A673 (cell line): ENCODE results near the gene CROCC2. TPM values are rescaled to one million over a fixed set of nuclear protein-coding genes. Genes with fewer than 3 reads are reported as not detected.

Experiments used
- BruUV-seq: library from RNA; stranded (reverse); fragments of 400-500 nt; replicated peaks from 2 replicates; lab custom pipeline; 2021; lab: Mats Ljungman, UMichigan
- CTCF ChIA-PET: fragments of 300-600 bp; sonication (Branson Sonifier 250); formaldehyde crosslinking; loops from one replicate; lab custom pipeline; 2022; ENCODE audit warnings: antibody characterized with exemption; lab: Charles Lee
- POLR2A ChIA-PET: fragments of 300-600 bp; sonication (Branson Sonifier 250); formaldehyde crosslinking; loops from one replicate; lab custom pipeline; 2022; ENCODE audit warnings: antibody characterized with exemption; ENCODE audit not compliant: low non-redundant PET; lab: Charles Lee
- DNase-seq: peaks from one replicate; pipeline ENCODE4 v3.0.0-alpha.2; 2015; ENCODE audit warnings: low spot score
- H3K27ac ChIP-seq: fragments of 200-600 bp; sonication (generic); 2 replicates; pipeline ENCODE4 v1.5.1; 2016; ENCODE audit warnings: mixed run types, low read depth, mild to moderate bottlenecking, mixed read lengths, antibody characterized with exemption, low read length; ENCODE audit not compliant: poor library complexity, severe bottlenecking
- H3K27me3 ChIP-seq: fragments of 200-600 bp; sonication (generic); replicated peaks from 2 replicates; pipeline ENCODE4 v1.6.1; 2017; ENCODE audit warnings: mixed run types, low read depth, mild to moderate bottlenecking, mixed read lengths, antibody characterized with exemption, low read length; ENCODE audit not compliant: insufficient read depth, poor library complexity
- H3K36me3 ChIP-seq: fragments of 200-600 bp; sonication (generic); 2 replicates; pipeline ENCODE4 v1.6.1; 2016; ENCODE audit warnings: mixed run types, mild to moderate bottlenecking, mixed read lengths, antibody characterized with exemption, low read length; ENCODE audit not compliant: insufficient read depth, poor library complexity, severe bottlenecking
- H3K4me1 ChIP-seq: fragments of 200-600 bp; sonication (generic); 2 replicates; pipeline ENCODE4 v1.6.1; 2017; ENCODE audit warnings: mixed run types, mild to moderate bottlenecking, mixed read lengths, antibody characterized with exemption, low read length; ENCODE audit not compliant: insufficient read depth, poor library complexity, severe bottlenecking
- H3K4me3 ChIP-seq: fragments of 200-600 bp; sonication (generic); 2 replicates; pipeline ENCODE4 v1.5.1; 2016; ENCODE audit warnings: low read depth, mixed run types, mild to moderate bottlenecking, mixed read lengths, low read length; ENCODE audit not compliant: poor library complexity, severe bottlenecking
- H3K9me3 ChIP-seq: fragments of 200-600 bp; sonication (generic); 2 replicates; pipeline ENCODE4 v1.6.1; 2016; ENCODE audit warnings: mixed run types, low read depth, mild to moderate bottlenecking, mixed read lengths, antibody characterized with exemption, low read length; ENCODE audit not compliant: poor library complexity, severe bottlenecking
- EZH2 ChIP-seq: fragments of 200-600 bp; sonication (generic); IDR thresholded peaks from 2 replicates; pipeline ENCODE4 v1.6.1; 2017; ENCODE audit warnings: borderline replicate concordance, low read depth, mild to moderate bottlenecking, mixed read lengths, antibody characterized with exemption, low read length; ENCODE audit not compliant: poor library complexity, severe bottlenecking
- intact Hi-C: fragments of 100-400 bp; cut with micrococcal nuclease; formaldehyde crosslinking; loops from one replicate; pipeline ENCODE4 v1.10.0; 2022; ENCODE audit not compliant: unreplicated experiment
- total RNA-seq: library from RNA; stranded (reverse); gene quantifications from 2 replicates; pipeline ENCODE4 v1.2.3, GENCODE V29; 2021
- TF ChIP-seq, protein P1 (sequence below): fragments of 300-800, 200-600 bp; sonication (generic); conservative IDR thresholded peaks from 2 replicates; pipeline ENCODE4 v1.5.1; 2017; ENCODE audit warnings: low read depth, mild to moderate bottlenecking, antibody characterized with exemption, low read length, moderate library complexity, mixed read lengths

Gene CROCC2
- total RNA-seq, 1 experiment from 2014 or later, result not detected

DNA sequence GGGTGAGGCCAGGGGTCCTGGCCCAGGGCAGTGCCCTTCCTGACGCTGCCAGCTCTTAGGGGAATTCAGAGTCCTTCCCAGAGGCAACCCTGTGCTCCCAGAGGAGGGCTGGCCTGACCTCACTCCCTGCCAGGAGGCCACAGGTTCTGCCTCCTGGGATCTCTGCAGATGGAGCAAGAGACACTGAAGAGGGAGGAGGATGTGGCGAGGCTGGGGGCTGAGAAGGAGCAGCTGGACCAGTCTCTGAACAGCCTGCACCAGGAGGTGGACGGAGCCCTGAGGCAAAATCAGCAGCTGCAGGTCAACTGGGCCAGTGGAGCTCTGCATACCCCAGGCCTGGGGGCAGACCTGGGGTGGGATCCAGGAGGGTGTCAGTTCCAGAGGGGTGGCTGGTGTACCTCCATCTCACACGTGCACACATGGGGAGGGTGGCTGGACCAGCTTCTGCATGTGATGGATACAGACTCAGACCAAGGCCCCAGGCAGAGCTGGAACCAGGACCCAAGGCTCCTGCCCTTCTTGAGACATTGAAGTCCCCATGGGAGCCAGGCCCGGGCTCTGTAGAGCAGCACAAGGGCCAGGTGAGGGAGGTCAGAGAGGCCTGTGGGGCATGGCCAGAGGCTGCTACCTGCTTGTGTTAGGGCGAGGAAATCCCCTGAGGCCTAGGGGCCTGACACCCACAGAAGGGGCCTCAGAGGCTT, 82.6 kb downstream of the CROCC2 start:
- peaks cover 10% of the 10 kb centered on the region for H3K9me3 ChIP-seq
- no peak overlapping the region for H3K4me3 ChIP-seq
- peaks cover 25% of the 10 kb centered on the region for H3K4me1 ChIP-seq
- POLR2A ChIA-PET, result no interaction called here
- intact Hi-C loops, result no loop called here
- BruUV-seq, result no TSS peak
- no peaks in the 10 kb centered on the region for H3K36me3 ChIP-seq
- CTCF ChIA-PET, result interaction anchor here (0.8 kb wide), 1 partner anchor 74 kb away, joined by 3 read pairs; no protein-coding TSS in a partner anchor
- no peak for TF ChIP-seq EZH2
- TF ChIP-seq, protein P1, sequence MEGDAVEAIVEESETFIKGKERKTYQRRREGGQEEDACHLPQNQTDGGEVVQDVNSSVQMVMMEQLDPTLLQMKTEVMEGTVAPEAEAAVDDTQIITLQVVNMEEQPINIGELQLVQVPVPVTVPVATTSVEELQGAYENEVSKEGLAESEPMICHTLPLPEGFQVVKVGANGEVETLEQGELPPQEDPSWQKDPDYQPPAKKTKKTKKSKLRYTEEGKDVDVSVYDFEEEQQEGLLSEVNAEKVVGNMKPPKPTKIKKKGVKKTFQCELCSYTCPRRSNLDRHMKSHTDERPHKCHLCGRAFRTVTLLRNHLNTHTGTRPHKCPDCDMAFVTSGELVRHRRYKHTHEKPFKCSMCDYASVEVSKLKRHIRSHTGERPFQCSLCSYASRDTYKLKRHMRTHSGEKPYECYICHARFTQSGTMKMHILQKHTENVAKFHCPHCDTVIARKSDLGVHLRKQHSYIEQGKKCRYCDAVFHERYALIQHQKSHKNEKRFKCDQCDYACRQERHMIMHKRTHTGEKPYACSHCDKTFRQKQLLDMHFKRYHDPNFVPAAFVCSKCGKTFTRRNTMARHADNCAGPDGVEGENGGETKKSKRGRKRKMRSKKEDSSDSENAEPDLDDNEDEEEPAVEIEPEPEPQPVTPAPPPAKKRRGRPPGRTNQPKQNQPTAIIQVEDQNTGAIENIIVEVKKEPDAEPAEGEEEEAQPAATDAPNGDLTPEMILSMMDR, result no peak
- no peak for DNase-seq
- no peak overlapping the region for H3K27ac ChIP-seq
- no peaks in the 10 kb centered on the region for H3K27me3 ChIP-seq

DNA sequence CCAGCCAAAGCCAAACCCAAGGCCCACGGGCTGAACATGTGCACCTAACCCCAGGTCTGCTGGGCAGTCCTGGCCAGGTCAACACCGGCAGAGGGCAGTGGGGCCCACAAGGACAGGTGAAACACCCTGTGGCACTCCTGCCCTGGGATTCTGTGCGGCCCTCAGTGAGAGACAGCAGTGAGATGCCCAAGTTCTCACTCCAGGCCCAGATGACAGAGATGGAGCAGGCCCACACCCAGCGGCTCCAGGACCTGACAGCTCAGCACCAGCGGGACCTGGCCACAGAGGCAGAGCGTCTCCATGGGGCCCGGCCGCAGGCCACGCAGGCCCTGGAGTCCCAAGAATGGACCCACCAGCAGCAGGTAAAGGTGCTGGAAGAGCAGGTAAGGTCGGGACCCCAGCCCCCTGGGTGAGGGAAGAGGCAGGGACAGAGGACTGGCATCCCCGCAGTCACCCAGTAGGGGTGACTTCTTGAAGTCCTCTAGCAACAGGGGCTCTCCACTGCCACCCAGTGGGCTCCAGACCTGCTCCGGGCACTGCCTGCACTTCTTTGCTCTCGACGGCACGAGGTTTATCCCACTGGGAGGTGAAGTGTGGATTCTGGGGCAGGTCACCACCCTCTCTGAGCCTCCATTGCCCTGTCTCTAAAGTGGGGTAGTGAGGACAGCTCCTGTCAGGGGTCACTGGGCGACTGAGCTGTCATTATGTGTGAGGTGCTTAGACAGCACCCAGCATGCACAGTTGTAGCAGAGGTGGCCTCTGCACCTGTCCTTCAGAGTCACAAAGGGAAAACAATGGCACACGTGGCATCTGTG, 83.5 kb downstream of the CROCC2 start:
- intact Hi-C loops, result no loop called here
- no TSS peak for BruUV-seq
- no peaks in the 10 kb centered on the region for H3K27me3 ChIP-seq
- H3K4me3 ChIP-seq, result no peak overlapping the region
- no peaks in the 10 kb centered on the region for H3K36me3 ChIP-seq
- peaks cover 10% of the 10 kb centered on the region for H3K9me3 ChIP-seq
- H3K27ac ChIP-seq, result no peak overlapping the region
- peak; percentile 59 for DNase-seq
- CTCF ChIA-PET, result interaction anchor here (0.8 kb wide), 1 partner anchor 75 kb away, joined by 3 read pairs; no protein-coding TSS in a partner anchor
- TF ChIP-seq, protein P1, result peak; percentile 70
- TF ChIP-seq EZH2, result no peak
- POLR2A ChIA-PET, result no interaction called here
- peaks cover 20% of the 10 kb centered on the region for H3K4me1 ChIP-seq

DNA sequence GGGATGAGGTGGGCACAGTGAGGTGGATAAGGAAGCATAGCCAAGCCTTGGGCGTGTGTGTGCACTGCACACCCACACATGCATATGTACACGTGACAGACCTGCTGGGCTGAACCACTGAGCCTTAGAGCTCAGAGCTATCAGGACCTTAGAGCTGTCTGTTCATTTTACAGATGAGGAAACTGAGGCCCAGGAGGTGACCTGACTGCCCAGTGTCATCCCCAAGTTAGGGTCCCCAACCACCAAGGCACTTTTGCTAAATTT, 84.1 kb downstream of the CROCC2 start:
- POLR2A ChIA-PET, result no interaction called here
- Histone ChIP-seq H3K27ac (no peak overlapping the region), H3K36me3 (no peaks in the 10 kb centered on the region), H3K4me3 (no peak overlapping the region), H3K9me3 (peaks cover 10% of the 10 kb centered on the region), H3K4me1 (peaks cover 20% of the 10 kb centered on the region), H3K27me3 (no peaks in the 10 kb centered on the region)
- no TSS peak for BruUV-seq
- TF ChIP-seq, protein P1, result no peak
- no peak for DNase-seq
- CTCF ChIA-PET, result no interaction called here
- intact Hi-C loops, result no loop called here
